ENCODE results near the gene RPL36. TPM values are rescaled to one million over a fixed set of nuclear protein-coding genes. Genes with fewer than 3 reads are reported as not detected.

The RPL36 gene
- total RNA-seq, 4 donors from 2014 or later = 617 to 960 (median 857) TPM

DNA sequence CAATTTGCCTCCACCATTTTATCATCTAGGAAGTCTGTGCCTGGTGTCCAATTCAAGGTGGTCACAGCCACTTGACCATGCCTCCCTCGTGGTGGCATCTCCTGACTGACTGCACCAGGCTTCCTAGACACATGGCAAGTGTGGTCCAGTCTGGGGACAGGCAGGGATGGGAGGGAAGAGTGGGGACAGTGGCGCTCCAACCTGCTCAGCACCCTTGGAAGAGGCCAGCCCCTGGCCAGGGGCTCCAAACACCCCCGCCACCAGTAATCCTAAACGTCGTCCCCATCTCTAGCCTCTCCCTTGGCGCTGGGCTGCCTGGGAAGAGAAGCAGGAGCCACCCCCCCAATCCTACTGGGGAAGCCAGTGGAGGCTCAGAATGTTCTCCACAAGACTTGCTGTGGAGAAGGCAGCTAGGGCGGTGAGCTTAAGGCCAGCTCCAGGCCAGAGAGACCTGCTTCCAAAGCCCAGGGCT lies 2.7 kb downstream of the RPL36 start:
- TF ChIP-seq, protein P1, sequence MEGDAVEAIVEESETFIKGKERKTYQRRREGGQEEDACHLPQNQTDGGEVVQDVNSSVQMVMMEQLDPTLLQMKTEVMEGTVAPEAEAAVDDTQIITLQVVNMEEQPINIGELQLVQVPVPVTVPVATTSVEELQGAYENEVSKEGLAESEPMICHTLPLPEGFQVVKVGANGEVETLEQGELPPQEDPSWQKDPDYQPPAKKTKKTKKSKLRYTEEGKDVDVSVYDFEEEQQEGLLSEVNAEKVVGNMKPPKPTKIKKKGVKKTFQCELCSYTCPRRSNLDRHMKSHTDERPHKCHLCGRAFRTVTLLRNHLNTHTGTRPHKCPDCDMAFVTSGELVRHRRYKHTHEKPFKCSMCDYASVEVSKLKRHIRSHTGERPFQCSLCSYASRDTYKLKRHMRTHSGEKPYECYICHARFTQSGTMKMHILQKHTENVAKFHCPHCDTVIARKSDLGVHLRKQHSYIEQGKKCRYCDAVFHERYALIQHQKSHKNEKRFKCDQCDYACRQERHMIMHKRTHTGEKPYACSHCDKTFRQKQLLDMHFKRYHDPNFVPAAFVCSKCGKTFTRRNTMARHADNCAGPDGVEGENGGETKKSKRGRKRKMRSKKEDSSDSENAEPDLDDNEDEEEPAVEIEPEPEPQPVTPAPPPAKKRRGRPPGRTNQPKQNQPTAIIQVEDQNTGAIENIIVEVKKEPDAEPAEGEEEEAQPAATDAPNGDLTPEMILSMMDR (IDR thresholded peaks at IDR 0.05; ENCODE audit: low read depth) = no peak

DNA sequence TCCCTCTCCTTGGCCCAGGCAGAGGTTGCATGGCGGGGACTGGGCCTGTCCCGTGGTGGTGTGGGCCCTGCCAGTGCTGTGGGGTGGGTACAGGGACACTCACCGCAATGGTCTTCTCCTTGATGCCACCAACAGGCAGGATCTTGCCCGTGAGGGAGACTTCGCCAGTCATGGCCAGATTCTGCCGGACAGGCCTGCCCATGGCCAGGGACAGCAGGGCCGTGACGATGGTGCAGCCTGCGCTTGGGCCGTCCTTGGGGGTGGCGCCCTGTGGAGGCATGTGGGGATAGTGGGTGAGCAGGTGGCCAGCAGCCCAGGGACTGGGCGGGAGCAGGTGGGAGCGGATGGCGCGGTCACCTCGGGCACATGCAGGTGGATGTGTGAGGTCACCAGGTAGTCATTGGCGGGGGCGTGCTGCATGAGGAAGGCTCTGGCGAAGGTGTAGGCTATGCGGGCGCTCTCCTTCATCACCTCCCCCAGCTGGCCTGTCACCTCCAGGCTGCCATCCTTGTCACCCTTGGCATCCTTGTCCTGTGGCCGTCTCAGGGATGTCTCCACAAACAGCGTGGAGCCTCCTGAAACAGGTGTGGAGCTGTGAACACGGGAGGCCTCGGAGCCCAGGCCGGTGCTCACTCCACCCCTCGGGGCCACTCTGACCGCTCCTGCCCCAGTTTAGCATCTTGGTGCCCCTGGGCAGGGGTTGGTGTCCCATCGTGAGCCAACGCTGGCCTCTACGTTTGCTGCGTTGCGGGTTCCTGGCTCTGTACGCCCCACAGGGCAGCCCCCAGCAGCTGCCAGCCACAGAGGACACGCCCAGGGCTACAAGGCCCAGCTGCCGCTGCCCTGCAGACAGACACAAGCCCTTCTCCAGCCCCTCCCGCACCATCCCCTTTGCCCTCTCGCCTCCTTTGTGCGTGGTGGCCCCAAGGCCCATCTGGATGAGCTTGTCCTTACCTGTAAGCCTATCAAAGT lies 3.4 kb downstream of the RPL36 start:
- TF ChIP-seq, protein P1 (IDR thresholded peaks at IDR 0.05; ENCODE audit: low read depth) = no peak

DNA sequence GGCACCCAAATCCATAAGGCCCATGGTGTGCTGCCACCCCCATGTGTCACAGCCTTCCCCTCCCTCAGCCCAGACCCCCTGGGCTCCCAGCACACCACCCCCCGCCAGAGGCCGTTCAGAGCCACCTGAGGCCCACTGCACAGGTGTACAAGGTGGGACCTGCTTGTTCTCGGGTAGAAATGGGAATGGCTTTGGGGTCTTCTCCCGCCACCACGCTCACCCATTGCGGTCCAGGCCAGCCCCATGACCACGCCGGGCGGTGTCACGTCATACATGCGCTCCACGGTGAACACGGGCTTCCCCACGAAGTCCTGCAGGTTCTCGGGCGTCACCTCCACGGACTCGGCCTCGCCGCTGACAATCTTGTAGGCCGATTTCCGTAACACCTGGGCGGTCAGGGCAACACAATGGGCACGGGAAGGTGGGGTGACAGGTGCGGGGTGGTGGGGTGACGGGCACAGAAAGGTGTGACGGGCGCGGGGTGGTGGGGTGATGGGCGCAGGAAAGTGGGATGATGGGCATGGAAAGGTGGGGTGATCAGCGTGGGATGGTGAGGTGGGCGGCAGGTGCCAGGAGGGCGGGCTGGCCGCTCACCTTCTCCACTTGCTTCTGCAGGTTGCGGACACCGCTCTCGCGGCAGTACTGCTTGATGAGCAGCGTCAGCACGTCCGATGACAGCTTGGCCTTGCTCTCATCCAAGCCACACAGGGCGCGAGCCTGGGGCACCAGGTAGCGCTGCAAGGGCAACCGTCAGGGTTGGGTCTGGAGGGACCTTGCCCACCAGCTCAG lies 4.3 kb downstream of the RPL36 start:
- TF ChIP-seq, protein P1 (IDR thresholded peaks at IDR 0.05; ENCODE audit: low read depth) = no peak

DNA sequence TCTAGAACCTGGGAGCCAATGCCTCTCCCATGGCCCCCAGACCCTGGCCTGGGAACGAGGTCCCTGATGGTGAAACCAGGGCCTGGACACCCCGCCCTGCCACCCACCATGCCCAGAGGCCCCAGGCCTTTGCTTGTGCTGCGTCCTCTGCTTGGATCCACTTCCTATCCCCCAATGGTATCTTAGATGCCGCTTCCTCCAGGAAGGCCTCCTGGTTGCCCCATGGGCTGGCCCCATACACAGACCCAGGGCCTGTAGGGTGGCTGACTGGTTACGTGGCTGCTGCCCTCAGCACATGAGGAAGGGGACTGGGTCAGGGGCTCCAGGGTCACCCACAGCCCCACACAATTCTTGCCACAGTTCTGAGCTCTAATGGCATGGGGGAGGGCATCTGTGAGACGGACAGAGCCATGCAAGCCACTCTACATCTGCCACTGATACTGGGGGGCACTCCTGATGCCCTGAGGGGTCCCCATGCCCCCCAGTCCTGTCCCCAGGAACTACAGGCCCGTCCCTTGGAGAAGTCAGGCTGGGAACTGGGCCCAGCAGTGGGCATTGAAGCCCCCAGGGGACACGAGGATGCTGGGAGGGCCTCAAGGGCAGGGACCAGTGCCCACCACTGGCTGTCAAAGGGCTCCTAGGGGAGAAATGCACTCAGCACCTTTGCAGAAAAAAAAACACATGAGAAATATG lies 5.0 kb downstream of the RPL36 start:
- TF ChIP-seq, protein P1 (IDR thresholded peaks at IDR 0.05; ENCODE audit: low read depth) = no peak

DNA sequence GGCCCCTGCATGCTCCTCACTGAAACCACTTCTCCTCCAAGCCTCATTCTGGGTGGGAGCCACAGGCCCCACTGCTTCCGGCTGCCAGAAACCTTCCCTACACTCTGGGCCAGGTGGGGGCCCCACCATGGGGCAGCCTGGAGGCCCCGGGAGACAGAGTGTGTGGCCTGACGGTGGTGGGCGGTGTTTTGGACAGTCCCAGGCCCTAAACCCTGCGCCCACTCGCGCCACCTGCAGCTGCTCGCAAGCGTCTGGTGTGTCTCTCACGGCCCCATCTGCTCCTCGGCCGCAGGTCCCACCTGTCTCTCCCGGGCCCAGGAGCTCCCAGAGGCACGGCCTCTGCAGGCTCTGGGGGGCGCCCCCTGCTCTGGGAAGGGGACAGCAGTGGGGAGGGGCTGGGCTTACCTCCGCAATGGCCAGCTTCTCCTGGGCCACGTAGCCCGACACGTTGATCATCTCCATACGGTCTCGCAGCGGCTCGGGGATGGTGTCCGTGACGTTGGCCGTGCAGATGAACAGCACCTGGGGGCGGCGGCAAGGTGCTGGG lies 5.6 kb downstream of the RPL36 start:
- TF ChIP-seq, protein P1 (IDR thresholded peaks at IDR 0.05; ENCODE audit: low read depth) = no peak

DNA sequence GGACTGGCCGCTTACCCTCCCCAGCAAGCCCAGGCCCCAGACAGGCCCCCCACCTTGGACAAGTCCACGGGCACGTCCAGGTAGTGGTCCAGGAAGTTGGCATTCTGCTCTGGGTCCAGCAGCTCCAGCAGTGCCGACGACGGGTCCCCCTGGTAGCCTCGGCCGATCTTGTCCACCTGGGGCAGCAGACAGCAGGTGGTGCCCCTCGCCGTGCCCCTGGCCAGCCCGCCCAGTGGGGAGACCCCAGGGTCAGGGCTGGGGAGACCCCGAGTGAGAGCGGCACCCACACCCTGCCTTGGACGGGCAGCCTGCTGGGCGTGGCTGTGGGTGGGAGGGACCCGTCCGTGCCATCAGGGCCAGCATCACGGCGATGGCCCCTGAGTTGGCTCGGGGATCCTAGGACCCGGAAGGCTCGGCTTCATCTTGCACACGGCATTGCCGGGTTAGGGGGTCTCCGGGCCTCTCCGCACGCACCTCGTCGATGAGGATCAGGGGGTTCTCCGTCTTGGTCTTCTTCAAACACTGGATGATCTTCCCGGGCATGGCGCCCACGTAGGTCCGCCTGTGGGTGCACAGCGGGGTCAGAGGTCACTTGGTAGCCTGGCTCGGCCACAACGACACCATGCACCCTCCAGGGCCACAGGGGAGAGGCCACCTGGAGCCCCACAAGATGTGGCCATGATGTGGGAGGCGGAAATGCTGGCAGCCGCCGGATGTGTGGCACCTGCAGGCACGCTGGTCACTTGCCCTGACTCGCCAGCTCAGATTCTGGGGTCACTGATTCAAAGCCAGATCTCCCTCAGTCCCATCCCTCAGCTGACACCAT lies 6.3 kb downstream of the RPL36 start:
- TF ChIP-seq, protein P1 (IDR thresholded peaks at IDR 0.05; ENCODE audit: low read depth) = no peak
